CD4-positive, alpha-beta T cell (primary cell): Measurements from ENCODE around the gene DCST2. TPM values are rescaled to one million over a fixed set of nuclear protein-coding genes. Genes with fewer than 3 reads are reported as not detected.

Source experiments
- ATAC-seq: fragments of 200-7000 bp; cut with Tn5 transposase; one replicate; pipeline ENCODE4 v1.10.0; 2022; ENCODE audit warnings: mild to moderate bottlenecking; ENCODE audit not compliant: poor library complexity
- CTCF ChIA-PET: fragments of 350-600 bp; sonication (Branson Sonifier 250); formaldehyde crosslinking; loops from one replicate; lab custom pipeline; 2021; ENCODE audit warnings: antibody characterized with exemption, inconsistent platforms; lab: Charles Lee
- POLR2A ChIA-PET: fragments of 350-600 bp; sonication (Branson Sonifier 250); formaldehyde crosslinking; loops from one replicate; lab custom pipeline; 2021; ENCODE audit warnings: antibody characterized with exemption, inconsistent platforms; lab: Charles Lee
- DNase-seq, 14 experiments: peaks; one replicate each; pipeline ENCODE4 v3.0.0-alpha.2; 2013 to 2020; ENCODE audit warnings: mixed read lengths in 2 of 14
- H3K27ac ChIP-seq, 2 donors: one replicate each; pipeline versions ENCODE4 v1.5.1 to v1.7.0; 2013; ENCODE audit warnings: low read length in 2 of 2, low read depth in 1 of 2, mild to moderate bottlenecking in 1 of 2
- H3K27me3 ChIP-seq, 2 experiments: 1 replicate in 1 of 2; 2 replicates in 1 of 2; pipeline versions ENCODE4 v1.6.1 to v1.7.0; 2013; ENCODE audit warnings: low read length in 2 of 2, control low read depth in 1 of 2, mild to moderate bottlenecking in 1 of 2, moderate library complexity in 1 of 2; ENCODE audit not compliant: insufficient read depth in 2 of 2, control insufficient read depth in 1 of 2
- H3K36me3 ChIP-seq: one replicate; pipeline ENCODE4 v1.6.1; 2013; ENCODE audit warnings: low read length, control low read depth; ENCODE audit not compliant: insufficient read depth
- H3K4me1 ChIP-seq: one replicate; pipeline ENCODE4 v1.6.1; 2013; ENCODE audit warnings: low read length, control low read depth; ENCODE audit not compliant: insufficient read depth
- H3K4me3 ChIP-seq: one replicate; pipeline ENCODE4 v1.5.1; 2013; ENCODE audit warnings: mild to moderate bottlenecking, low read length, moderate library complexity
- H3K9me3 ChIP-seq, 2 experiments: 1 replicate in 1 of 2; 2 replicates in 1 of 2; pipeline versions ENCODE4 v1.6.1 to v1.7.0; 2013; ENCODE audit warnings: low read length in 2 of 2, mild to moderate bottlenecking in 2 of 2, control low read depth in 1 of 2, moderate library complexity in 1 of 2; ENCODE audit not compliant: control insufficient read depth in 1 of 2, insufficient read depth in 1 of 2
- H3K27ac Mint-ChIP-seq: one replicate; pipeline ENCODE4 v1.8.0; 2020; ENCODE audit warnings: mixed read lengths
- H3K27me3 Mint-ChIP-seq: one replicate; pipeline ENCODE4 v1.8.0; 2021; ENCODE audit warnings: mixed read lengths
- H3K36me3 Mint-ChIP-seq: one replicate; pipeline ENCODE4 v1.8.0; 2021; ENCODE audit warnings: low read depth, mixed read lengths
- H3K4me1 Mint-ChIP-seq: one replicate; pipeline ENCODE4 v1.8.0; 2021; ENCODE audit warnings: low read depth, mixed read lengths
- H3K4me3 Mint-ChIP-seq: one replicate; pipeline ENCODE4 v1.8.0; 2020; ENCODE audit warnings: mild to moderate bottlenecking, mixed read lengths
- H3K9me3 Mint-ChIP-seq: one replicate; pipeline ENCODE4 v1.8.0; 2020; ENCODE audit warnings: mixed read lengths
- intact Hi-C, 2 experiments: fragments of 100-400 bp; cut with DNase I in 1 of 2; cut with micrococcal nuclease in 1 of 2; formaldehyde crosslinking; loops; one replicate each; pipeline versions ENCODE4 v1.15.1 to v1.9.0; 2023 to 2025; cut with DNase I, micrococcal nuclease
- total RNA-seq, 174 experiments: library from RNA in 2 of 174; stranded (reverse) in 2 of 174; gene quantifications; one replicate each; pipeline ENCODE4 v1.2.3 and lab custom pipeline; 2021 to 2026
- TF ChIP-seq, protein P1 (sequence below): fragments of 200-600 bp; IDR thresholded peaks from one replicate; pipeline ENCODE4 v1.8.0; 2022; ENCODE audit warnings: antibody characterized with exemption, mild to moderate bottlenecking

Gene DCST2
- total RNA-seq, 2 experiments from 2014 or later, result 1.4 to 2.2 TPM

DNA sequence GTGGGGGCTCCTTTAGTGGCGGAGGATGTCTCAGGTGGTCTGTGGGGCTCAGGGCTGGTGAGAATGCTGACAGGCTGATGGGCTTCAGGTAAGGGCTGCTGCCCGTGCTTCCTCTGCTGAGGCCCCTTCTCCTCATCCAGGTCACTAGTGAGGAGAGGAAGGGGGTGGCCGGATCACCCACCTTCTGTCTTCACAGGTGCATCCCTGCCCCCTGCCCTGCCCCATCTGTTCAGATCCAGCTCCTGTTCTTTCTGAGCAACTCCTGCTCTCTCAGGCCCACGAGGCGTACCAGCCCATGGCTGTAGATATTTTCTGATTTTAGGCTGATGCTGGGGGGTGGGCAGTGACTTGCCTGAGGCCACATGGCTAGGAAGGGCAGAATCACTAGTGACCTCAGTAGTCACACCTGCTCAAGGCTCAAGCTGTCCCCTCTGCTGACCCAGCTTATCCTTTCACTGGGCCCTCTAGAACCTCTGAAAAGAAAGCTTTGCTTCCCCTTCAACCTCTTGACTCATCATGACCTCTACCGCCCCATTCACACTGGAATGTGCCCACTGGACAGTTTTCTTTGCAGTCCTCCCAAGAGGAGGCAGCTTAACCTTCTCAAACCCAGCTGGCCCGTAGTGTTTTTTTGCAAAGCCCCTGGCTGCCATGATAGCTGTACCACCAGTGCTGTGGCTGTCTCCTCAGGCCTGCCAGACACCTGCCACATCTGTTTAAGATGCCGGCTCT lies 14.8 kb downstream of the DCST2 start:
- Histone ChIP-seq H3K9me3 (no peaks in the 10 kb centered on the region), H3K27me3 (no peaks in the 10 kb centered on the region), H3K4me1 (peaks cover 68% of the 10 kb centered on the region), H3K36me3 (peaks cover 38% of the 10 kb centered on the region), H3K27ac (peak overlapping the region; percentile 7 to 51), H3K4me3 (no peak overlapping the region)
- peaks cover 21% of the 10 kb centered on the region for H3K36me3 Mint-ChIP-seq
- no peaks in the 10 kb centered on the region for H3K9me3 Mint-ChIP-seq
- no peak for DNase-seq
- intact Hi-C loops, result loop anchor here (5.0 kb wide), 2 partner anchors 351 to 461 kb away; partner anchors contain the start of gene UBE2Q1 (in 1 of the 2)
- peak overlapping the region; percentile 15 for H3K4me3 Mint-ChIP-seq
- peak overlapping the region; percentile 92 for H3K27ac Mint-ChIP-seq
- TF ChIP-seq, protein P1, sequence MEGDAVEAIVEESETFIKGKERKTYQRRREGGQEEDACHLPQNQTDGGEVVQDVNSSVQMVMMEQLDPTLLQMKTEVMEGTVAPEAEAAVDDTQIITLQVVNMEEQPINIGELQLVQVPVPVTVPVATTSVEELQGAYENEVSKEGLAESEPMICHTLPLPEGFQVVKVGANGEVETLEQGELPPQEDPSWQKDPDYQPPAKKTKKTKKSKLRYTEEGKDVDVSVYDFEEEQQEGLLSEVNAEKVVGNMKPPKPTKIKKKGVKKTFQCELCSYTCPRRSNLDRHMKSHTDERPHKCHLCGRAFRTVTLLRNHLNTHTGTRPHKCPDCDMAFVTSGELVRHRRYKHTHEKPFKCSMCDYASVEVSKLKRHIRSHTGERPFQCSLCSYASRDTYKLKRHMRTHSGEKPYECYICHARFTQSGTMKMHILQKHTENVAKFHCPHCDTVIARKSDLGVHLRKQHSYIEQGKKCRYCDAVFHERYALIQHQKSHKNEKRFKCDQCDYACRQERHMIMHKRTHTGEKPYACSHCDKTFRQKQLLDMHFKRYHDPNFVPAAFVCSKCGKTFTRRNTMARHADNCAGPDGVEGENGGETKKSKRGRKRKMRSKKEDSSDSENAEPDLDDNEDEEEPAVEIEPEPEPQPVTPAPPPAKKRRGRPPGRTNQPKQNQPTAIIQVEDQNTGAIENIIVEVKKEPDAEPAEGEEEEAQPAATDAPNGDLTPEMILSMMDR, result no peak
- no peaks in the 10 kb centered on the region for H3K27me3 Mint-ChIP-seq
- ChIA-PET CTCF (interaction anchor here (0.6 to 9.7 kb wide), 7 partner anchors 20 to 75 kb away, joined by 3 to 159 read pairs (median 13); partner anchors contain the start of genes CKS1B, FLAD1, LENEP and PBXIP1), POLR2A (interaction anchor here (1.8 to 6.7 kb wide), 4 partner anchors 25 to 75 kb away, joined by 6 to 72 read pairs (median 14); partner anchors contain the start of genes LENEP, PBXIP1 and PYGO2)
- no peak for ATAC-seq
- peaks cover 69% of the 10 kb centered on the region for H3K4me1 Mint-ChIP-seq

DNA sequence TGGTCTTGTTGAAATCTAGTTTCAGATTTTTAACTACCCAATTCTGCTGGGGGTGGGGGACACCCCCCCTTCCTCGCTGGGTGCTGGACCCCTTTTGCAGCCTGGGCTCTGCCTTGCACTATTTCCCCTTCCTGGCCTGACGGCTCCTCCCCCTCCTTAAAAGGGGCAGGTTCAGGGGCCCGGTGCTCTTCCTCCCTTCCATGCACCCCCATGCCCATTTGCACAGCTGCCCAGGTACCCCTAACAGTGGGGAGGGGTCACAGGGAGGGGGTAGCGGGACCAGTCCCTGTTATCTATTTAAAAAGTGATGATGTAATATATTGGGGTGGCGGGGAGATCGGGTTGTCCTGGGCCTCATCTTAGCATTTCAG lies 15.7 kb downstream of the DCST2 start:
- H3K4me1 ChIP-seq, result peaks cover 73% of the 10 kb centered on the region
- H3K4me1 Mint-ChIP-seq, result peaks cover 73% of the 10 kb centered on the region
- H3K4me3 ChIP-seq, result peak overlapping the region; percentile 5
- no peaks in the 10 kb centered on the region for H3K9me3 Mint-ChIP-seq
- DNase-seq (no peak), ATAC-seq (no peak)
- no peaks in the 10 kb centered on the region for H3K27me3 Mint-ChIP-seq
- peak overlapping the region; percentile 9 to 77 for H3K27ac ChIP-seq
- POLR2A ChIA-PET, result interaction anchor here (0.6 to 10.7 kb wide), 12 partner anchors 11 to 458 kb away, joined by 3 to 189 read pairs (median 23); partner anchors contain the start of genes ADAM15, CKS1B, FLAD1 and LENEP
- H3K9me3 ChIP-seq, result no peaks in the 10 kb centered on the region
- no peaks in the 10 kb centered on the region for H3K27me3 ChIP-seq
- intact Hi-C loops, result loop anchor here (1.0 to 5.0 kb wide), 11 partner anchors 17 to 461 kb away; partner anchors contain the start of genes CKS1B (in 1 of the 2), FLAD1 (in 1 of the 2) and UBE2Q1 (in 1 of the 2)
- H3K36me3 ChIP-seq, result peaks cover 42% of the 10 kb centered on the region
- peaks cover 30% of the 10 kb centered on the region for H3K36me3 Mint-ChIP-seq
- peak overlapping the region; percentile 67 for H3K4me3 Mint-ChIP-seq
- TF ChIP-seq, protein P1, result no peak
- peak overlapping the region; percentile 92 for H3K27ac Mint-ChIP-seq
- CTCF ChIA-PET, result interaction anchor here (0.5 to 9.7 kb wide), 39 partner anchors 11 to 1688 kb away, joined by 3 to 159 read pairs (median 6); partner anchors contain the start of genes ADAM15, CKS1B, FLAD1 and KRTCAP2

DNA sequence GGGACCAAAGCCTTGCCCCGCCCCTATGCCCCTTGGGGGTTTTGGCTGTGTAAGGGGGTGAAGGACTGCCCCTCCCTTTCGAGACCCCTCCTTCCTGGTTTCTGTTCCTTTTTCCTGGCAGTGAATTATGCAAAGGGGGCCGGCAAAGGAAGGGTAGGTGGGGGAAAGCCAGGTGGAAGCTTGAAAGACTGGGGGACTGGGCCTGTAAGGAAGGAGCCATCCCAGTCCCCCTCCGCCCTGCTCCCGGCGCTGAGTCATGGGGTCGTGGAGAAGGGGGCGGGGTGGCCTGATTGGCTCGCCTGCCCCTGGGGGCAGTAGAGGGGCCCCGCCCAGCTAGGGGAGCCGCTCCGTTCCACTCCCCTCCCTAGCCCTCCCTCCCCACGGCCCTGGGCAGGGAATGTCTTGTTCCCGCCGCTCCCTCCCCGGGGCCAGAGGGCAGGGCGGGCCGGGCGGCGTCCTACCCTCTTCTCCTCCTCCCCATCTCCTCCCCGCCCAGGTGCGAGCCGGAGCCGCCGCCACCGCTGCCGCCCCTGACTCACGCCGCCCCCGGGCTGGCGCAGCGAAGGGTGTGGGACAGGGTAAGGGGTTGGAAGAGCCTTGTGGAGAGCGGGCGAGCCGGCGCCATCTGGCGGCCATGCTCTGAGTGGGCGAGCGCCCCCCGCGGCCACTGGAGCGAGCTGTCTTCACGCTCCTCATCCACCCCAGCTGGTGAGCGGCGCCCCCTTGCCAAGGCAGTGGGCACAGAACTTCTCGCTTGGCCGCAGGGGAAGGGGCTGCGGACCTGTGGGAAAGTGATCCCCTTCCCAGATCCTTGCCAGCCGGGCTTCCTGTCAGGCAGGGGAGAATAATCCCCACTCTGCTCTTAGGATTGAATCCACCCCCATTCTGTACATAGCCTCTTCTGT lies 16.3 kb downstream of the DCST2 start:
- peaks cover 76% of the 10 kb centered on the region for H3K4me1 ChIP-seq
- CTCF ChIA-PET, result interaction anchor here (0.5 to 9.7 kb wide), 40 partner anchors 10 to 1688 kb away, joined by 3 to 159 read pairs (median 6); partner anchors contain the start of genes ADAM15, CKS1B, FLAD1 and KRTCAP2
- peak overlapping the region; percentile 45 for H3K4me3 ChIP-seq
- peaks cover 76% of the 10 kb centered on the region for H3K4me1 Mint-ChIP-seq
- H3K36me3 Mint-ChIP-seq, result peaks cover 33% of the 10 kb centered on the region
- H3K36me3 ChIP-seq, result peaks cover 42% of the 10 kb centered on the region
- peak overlapping the region; percentile 92 for H3K27ac Mint-ChIP-seq
- H3K27me3 ChIP-seq, result no peaks in the 10 kb centered on the region
- TF ChIP-seq, protein P1, result peak; percentile 100
- no peaks in the 10 kb centered on the region for H3K9me3 Mint-ChIP-seq
- H3K9me3 ChIP-seq, result no peaks in the 10 kb centered on the region
- H3K27me3 Mint-ChIP-seq, result no peaks in the 10 kb centered on the region
- intact Hi-C loops, result loop anchor here (1.0 to 5.0 kb wide), 11 partner anchors 16 to 460 kb away; partner anchors contain the start of genes CKS1B (in 1 of the 2), FLAD1 (in 1 of the 2) and UBE2Q1 (in 1 of the 2)
- peak overlapping the region; percentile 73 to 77 for H3K27ac ChIP-seq
- H3K4me3 Mint-ChIP-seq, result peak overlapping the region; percentile 67
- POLR2A ChIA-PET, result interaction anchor here (0.6 to 10.7 kb wide), 16 partner anchors 10 to 458 kb away, joined by 3 to 189 read pairs (median 13); partner anchors contain the start of genes ADAM15, CKS1B, FLAD1 and LENEP
- peak; percentile 84 to 95 (median 88) for DNase-seq
- ATAC-seq, result peak; percentile 86
